Pons (tissue), 1 donor: Measurements from ENCODE around the gene PCLO.
"Not testable (repeated sequence)": the region's sequence is repeated elsewhere in the genome, so short reads cannot be mapped to it uniquely, and the experiment has no call there.

Source experiments
- DNase-seq: peaks from one replicate; pipeline ENCODE4 v3.0.0-alpha.2; 2016; ENCODE audit warnings: low spot score

The PCLO gene

DNA sequence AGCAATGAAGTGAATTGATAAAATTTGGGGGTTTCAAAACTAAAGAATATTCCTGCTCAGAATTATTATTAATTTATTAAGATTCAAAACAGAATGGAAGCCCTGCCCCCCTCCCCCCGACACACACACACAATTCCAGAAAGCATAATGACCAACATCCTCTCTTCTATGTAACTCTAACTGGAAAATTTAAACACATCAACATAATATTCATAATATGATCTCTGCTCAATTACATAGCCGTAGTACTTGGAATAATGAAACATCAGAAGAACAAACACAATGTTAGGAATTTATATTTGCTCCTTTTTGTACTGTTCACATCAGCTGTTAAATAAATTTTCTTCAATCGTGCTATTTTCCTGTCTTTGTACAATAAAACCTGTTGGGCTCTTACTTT, 20.8 kb downstream of the PCLO start:
- no peak for DNase-seq

- DNase-seq: no peak
Observed at GRCh38 chr7:83130623-83131545, 31.8 kb downstream of the PCLO start.

DNA sequence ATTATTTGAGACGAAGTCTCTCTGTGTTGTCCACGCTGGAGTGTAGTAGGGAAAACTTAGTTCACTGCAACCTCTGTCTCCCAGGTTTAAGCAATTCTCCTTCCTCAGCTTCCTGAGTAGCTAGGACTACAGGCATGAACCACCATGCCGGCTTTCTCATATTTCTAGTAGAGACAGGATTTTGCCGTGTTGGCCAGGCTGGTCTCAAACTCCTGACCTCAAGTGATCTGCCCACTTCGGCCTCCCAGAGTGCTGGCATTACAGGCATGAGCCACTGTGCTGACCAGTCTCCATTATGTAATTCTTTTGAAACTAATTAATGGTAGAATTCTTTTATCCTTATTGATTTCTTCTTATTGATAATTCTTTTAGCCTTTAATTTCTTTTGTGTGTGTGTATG, 32.5 kb downstream of the PCLO start:
- DNase-seq: no peak

DNA sequence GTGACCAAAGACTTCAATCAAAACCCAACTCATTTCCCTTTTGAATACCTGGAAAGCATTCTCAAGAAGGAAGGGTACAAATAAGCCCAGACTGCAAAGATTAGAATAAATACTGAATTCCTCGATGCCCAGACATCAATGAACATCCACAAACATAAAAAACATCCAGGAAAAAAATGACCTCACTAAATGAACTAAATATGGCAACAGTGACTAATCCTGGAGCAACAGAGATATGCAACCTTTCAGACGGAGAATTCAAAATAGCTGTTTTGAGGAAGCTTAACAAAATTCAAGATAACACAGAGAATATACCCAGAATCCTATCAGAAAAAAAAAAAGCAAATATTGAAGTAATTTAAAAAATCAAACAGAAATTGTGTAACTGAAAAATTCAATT, 43.2 kb downstream of the PCLO start:
- DNase-seq: no peak

DNA sequence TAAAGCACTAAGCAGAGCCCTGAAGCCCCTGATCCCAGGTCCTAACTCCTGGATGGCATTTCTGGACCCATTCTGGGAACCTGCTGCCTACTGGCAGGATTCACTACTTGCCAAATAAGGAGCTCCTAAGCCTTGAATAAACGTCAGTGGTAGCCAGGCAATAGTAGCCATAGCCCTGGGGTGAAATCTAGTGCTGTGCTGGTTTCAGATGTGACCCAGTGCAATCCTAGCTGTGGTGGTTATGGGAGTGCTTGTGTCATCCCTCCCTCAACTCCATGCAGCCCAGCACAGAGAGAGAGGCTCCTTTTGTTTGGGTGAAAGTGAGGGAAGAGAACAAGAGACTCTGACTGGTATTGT, 43.7 kb downstream of the PCLO start:
- no peak for DNase-seq

GRCh38 chr7:83118347-83119025, 44.2 kb downstream of the PCLO start:
- DNase-seq: no peak

DNA sequence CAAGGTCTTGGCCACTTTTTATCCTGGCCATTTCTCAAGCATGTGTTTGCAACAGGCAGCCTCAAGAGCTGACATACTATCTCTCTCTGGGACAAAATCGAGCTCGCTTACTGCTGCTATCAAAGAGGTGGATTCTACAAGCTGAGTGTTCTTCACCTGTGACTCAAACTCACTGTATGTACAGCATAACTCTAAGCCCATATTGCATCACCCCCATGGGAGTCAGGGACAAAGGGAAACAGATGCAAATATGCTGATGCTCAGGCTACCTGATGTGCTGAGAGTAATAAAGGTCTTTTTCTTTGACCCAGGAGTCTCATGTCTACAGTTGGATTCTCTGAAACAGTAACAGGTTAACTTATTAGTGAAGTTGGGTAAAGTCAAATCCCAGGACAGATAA, 45.2 kb downstream of the PCLO start:
- DNase-seq: no peak

DNA sequence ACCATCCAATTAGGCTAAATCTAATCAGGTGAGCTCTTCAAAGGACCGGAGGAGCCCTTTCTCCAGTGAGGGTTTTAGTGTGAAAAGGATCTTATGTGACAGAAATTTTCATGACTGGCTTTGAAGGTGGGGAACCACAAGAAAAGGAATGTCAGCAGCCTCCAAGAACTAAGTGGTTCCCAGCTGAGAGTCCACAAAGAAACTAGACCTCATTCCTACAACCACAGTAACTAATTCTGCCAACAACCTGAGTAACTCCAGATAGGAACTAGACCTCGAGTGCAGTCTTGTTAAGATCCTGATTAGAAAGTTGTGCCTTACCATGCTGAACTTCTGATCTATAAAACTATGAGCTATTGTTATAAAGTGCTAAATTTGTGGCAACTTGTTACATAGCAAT, 51.3 kb downstream of the PCLO start:
- no peak for DNase-seq

DNA sequence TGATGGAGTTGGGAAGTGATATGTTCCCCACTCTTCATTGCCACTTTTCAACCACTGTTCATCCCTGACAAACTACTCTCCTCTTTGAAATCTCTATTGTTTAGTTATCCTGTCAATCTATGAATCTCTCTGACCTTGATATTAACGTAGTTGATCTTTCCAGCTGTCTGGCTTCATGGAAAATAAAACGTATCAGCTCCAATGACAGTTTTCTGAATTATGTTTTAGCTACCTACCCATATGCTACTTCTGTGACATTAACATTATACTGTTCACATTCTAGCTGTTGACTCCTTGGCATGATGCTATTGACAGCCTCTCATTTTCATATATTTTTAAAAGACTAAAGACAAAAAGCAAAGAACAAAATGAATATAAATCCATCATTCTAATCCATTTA, 53.3 kb downstream of the PCLO start:
- no peak for DNase-seq

GRCh38 chr7:83105948-83106347, 56.7 kb downstream of the PCLO start:
- DNase-seq: peak; percentile 21

- no peak for DNase-seq
Observed at GRCh38 chr7:83105063-83105462, 57.6 kb downstream of the PCLO start.

DNA sequence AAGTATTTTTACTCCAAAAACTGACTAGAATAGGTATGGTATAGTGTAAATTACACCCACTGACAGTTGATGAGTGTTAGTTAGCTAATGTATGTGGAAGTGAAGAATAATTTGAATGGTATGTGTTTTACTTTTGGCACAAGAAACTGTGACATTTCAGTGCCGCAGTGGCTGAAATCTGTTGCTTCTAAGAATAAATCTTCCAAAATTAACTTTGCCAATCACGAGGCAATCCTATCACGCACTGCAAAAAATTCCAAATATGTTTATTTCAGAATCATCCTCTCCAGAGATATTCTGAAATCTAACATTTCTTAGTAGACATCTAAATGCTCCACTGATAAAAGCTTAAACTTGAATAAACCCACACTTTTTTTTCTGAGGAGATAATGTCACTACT, 61.2 kb downstream of the PCLO start:
- no peak for DNase-seq

GRCh38 chr7:83096065-83096580, 66.6 kb downstream of the PCLO start:
- DNase-seq: no peak

GRCh38 chr7:83085299-83085698, 77.4 kb downstream of the PCLO start:
- DNase-seq: no peak

DNA sequence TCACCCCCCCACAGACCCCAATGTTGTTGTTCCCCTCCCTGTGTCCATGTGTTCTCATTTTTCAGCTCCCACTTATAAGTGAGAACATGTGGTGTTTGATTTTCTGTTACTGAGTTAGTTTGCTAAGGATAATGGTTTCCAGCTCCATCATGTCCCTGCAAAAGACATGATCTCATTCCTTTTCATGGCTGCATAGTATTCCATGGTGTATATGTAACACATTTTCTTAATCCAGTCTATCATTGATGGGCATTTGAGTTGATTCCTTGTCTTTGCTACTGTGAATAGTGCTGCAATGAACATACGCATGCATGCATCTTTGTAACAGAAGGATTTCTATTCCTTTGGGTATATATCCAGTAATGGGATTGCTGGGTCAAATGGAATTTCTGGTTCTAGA, 82.8 kb downstream of the PCLO start:
- not testable (repeated sequence) for DNase-seq

GRCh38 chr7:83077328-83077727, 85.4 kb downstream of the PCLO start:
- no peak for DNase-seq

GRCh38 chr7:83072576-83073517, 89.8 kb downstream of the PCLO start:
- DNase-seq: no peak

- DNase-seq: no peak
Observed at GRCh38 chr7:83065714-83066113, 97.0 kb downstream of the PCLO start.

DNA sequence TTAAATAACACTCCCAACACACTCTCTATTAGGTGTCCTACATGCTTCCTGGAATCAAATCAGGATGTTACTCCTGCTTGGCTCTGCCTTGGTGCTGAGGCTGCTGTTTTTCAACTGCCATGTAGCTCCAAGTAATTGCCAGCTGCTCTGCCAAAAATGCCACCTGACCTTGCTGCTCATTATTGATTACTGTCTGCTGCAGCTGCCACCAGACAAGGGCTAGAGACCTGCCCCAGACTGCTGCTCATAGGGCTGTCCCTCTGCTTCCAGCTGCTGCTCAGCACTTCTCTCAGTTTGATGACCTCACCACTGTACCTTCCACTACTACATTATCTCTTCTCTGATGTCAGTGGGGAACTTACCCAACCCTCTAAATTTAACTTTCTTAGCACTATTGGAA, 102.5 kb downstream of the PCLO start:
- DNase-seq: peak; percentile 14

GRCh38 chr7:83058667-83059066, 104.0 kb downstream of the PCLO start:
- no peak for DNase-seq

DNA sequence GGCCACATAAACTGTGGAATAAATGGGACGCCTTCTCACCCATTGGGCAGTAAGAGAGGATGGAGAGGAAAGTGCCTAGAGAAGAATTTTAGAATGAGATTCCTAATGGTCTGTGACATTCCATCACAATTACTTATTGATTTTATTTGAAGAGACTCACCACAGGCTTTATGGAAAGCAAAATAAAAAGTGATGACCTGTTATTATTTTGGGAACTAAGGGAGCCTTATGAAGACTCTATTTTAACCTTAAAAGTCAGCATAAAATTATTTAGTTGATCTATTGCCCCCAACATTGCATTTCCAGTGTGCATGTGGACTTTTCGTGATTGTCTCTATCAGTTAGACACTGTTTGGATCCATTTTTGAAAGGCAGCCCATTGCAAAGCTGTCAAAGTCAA, 107.5 kb downstream of the PCLO start:
- no peak for DNase-seq

DNA sequence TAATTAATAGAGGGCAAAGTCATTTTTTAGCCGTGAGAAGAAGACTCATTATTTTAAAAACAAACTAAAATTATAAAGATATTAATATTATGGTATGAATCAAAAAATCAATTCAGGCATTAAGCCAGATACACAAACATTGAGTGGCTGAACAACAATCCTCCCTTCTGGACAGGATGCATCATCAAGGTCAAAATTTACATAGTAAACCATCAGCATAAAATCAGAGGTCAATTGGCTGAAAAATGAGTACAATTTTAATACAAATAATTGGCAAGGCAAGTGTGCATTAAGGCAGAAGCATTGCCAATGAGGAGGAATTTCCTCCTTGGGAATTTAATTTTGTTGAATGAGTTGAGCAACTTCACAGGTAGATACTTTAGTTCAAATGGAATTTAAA, 108.2 kb downstream of the PCLO start:
- DNase-seq: no peak
